HL-60 (cell line): ENCODE data around the gene SLCO2A1.

ENCODE experiments used
- GABPA ChIP-seq: IDR thresholded peaks from 2 replicates; pipeline ENCODE4 v1.6.1; 2012; ENCODE audit warnings: low read depth
- POLR2AphosphoS5 ChIP-seq: IDR thresholded peaks from 2 replicates; pipeline ENCODE4 v1.6.1; 2012; ENCODE audit warnings: low read depth
- SPI1 ChIP-seq: IDR thresholded peaks from 2 replicates; pipeline ENCODE4 v1.6.1; 2012; ENCODE audit warnings: low read depth, mild to moderate bottlenecking, borderline replicate concordance
- TF ChIP-seq, protein P1 (sequence below): IDR thresholded peaks from one replicate; pipeline ENCODE4 v1.5.1; 2011; ENCODE audit warnings: low read length, control low read depth, inconsistent platforms; ENCODE audit not compliant: insufficient read depth
- TF ChIP-seq, protein P2 (sequence below): IDR thresholded peaks from 2 replicates; pipeline ENCODE4 v1.6.1; 2012; ENCODE audit warnings: low read depth; ENCODE audit not compliant: insufficient replicate concordance

DNA sequence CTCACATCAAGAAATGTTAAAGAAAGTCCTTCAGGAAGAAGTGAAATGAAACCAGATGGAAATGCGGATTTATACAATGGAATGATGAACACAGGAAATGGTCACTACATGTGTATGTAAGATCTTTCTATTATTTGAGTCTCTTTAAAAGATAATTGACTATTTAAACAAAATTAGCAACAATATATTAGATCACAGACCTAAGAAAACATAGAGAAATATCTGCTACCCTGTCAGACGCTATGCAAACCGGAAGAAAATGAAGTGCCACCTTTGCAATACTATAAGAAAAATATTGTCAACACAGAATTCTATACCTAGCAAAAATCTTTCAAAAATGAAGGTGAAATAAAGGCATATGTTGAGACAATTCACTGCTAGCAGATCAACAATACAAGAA, 151.2 kb downstream of the SLCO2A1 start:
- TF ChIP-seq, protein P1, sequence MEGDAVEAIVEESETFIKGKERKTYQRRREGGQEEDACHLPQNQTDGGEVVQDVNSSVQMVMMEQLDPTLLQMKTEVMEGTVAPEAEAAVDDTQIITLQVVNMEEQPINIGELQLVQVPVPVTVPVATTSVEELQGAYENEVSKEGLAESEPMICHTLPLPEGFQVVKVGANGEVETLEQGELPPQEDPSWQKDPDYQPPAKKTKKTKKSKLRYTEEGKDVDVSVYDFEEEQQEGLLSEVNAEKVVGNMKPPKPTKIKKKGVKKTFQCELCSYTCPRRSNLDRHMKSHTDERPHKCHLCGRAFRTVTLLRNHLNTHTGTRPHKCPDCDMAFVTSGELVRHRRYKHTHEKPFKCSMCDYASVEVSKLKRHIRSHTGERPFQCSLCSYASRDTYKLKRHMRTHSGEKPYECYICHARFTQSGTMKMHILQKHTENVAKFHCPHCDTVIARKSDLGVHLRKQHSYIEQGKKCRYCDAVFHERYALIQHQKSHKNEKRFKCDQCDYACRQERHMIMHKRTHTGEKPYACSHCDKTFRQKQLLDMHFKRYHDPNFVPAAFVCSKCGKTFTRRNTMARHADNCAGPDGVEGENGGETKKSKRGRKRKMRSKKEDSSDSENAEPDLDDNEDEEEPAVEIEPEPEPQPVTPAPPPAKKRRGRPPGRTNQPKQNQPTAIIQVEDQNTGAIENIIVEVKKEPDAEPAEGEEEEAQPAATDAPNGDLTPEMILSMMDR: no peak
- TF ChIP-seq SPI1: no peak
- TF ChIP-seq, protein P2, sequence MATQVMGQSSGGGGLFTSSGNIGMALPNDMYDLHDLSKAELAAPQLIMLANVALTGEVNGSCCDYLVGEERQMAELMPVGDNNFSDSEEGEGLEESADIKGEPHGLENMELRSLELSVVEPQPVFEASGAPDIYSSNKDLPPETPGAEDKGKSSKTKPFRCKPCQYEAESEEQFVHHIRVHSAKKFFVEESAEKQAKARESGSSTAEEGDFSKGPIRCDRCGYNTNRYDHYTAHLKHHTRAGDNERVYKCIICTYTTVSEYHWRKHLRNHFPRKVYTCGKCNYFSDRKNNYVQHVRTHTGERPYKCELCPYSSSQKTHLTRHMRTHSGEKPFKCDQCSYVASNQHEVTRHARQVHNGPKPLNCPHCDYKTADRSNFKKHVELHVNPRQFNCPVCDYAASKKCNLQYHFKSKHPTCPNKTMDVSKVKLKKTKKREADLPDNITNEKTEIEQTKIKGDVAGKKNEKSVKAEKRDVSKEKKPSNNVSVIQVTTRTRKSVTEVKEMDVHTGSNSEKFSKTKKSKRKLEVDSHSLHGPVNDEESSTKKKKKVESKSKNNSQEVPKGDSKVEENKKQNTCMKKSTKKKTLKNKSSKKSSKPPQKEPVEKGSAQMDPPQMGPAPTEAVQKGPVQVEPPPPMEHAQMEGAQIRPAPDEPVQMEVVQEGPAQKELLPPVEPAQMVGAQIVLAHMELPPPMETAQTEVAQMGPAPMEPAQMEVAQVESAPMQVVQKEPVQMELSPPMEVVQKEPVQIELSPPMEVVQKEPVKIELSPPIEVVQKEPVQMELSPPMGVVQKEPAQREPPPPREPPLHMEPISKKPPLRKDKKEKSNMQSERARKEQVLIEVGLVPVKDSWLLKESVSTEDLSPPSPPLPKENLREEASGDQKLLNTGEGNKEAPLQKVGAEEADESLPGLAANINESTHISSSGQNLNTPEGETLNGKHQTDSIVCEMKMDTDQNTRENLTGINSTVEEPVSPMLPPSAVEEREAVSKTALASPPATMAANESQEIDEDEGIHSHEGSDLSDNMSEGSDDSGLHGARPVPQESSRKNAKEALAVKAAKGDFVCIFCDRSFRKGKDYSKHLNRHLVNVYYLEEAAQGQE: no peak
- no peak for TF ChIP-seq GABPA
- TF ChIP-seq POLR2AphosphoS5: no peak
